Muscle of back (tissue), 11 donors: ENCODE data around the gene KCND3. TPM values are rescaled to one million over a fixed set of nuclear protein-coding genes. Genes with fewer than 3 reads are reported as not detected.
A peak's percentile ranks its signal among the peaks of the same experiment; 100 is the strongest.

Experiments
- DNase-seq, 3 donors: peaks; one replicate each; pipeline versions ENCODE4 v3.0.0 to v3.0.0-alpha.2; 2013
- polyA plus RNA-seq, 10 donors: library from polyadenylated mRNA; unstranded; fragments of 120-200 nt; gene quantifications; one replicate each; pipeline ENCODE4 v1.2.1, GENCODE V29; 2013; ENCODE audit not compliant: insufficient read length in 10 of 10

Gene KCND3
- polyA plus RNA-seq, 10 donors: 1.0 to 2.3 (median 1.4) TPM

- peak in 1 of 3 donors; percentile 26 for DNase-seq
These were observed 570 bp downstream of the KCND3 start for GRCh38 chr1:111988743-111989453.

- DNase-seq: peak in 1 of 3 donors; percentile 4
These were observed 1.1 kb downstream of the KCND3 start for GRCh38 chr1:111988377-111988742.

- no peak for DNase-seq
These were observed 2.0 kb downstream of the KCND3 start for GRCh38 chr1:111987502-111987901.

- DNase-seq: no peak
These were observed 6.0 kb downstream of the KCND3 start for GRCh38 chr1:111983500-111983899.

GRCh38 chr1:111982428-111982827 is 7.0 kb downstream of the KCND3 start:
- DNase-seq: no peak

GRCh38 chr1:111981871-111982270 is 7.6 kb downstream of the KCND3 start:
- no peak for DNase-seq

GRCh38 chr1:111981090-111981489 is 8.4 kb downstream of the KCND3 start:
- no peak for DNase-seq

- DNase-seq: no peak
These were observed 8.8 kb downstream of the KCND3 start for GRCh38 chr1:111980686-111981085.

GRCh38 chr1:111978695-111979094 is 10.8 kb downstream of the KCND3 start:
- DNase-seq: no peak

GRCh38 chr1:111977378-111977777 is 12.1 kb downstream of the KCND3 start:
- DNase-seq: no peak

- DNase-seq: no peak
These were observed 12.6 kb downstream of the KCND3 start for GRCh38 chr1:111976842-111977241.

- no peak for DNase-seq
These were observed 13.1 kb downstream of the KCND3 start for GRCh38 chr1:111976332-111976731.

- DNase-seq: no peak
These were observed 16.2 kb downstream of the KCND3 start for GRCh38 chr1:111973150-111973790.

- DNase-seq: no peak
These were observed 18.1 kb downstream of the KCND3 start for GRCh38 chr1:111971396-111971795.

GRCh38 chr1:111968511-111968910 is 21.0 kb downstream of the KCND3 start:
- no peak for DNase-seq

GRCh38 chr1:111967886-111968285 is 21.6 kb downstream of the KCND3 start:
- no peak for DNase-seq

GRCh38 chr1:111967067-111967690 is 22.3 kb downstream of the KCND3 start:
- no peak for DNase-seq

- DNase-seq: no peak
These were observed 23.6 kb downstream of the KCND3 start for GRCh38 chr1:111965781-111966443.

- DNase-seq: no peak
These were observed 25.3 kb downstream of the KCND3 start for GRCh38 chr1:111963985-111964738.

GRCh38 chr1:111961773-111962565 is 27.5 kb downstream of the KCND3 start:
- no peak for DNase-seq

GRCh38 chr1:111961016-111961415 is 28.5 kb downstream of the KCND3 start:
- no peak for DNase-seq
